Measurements from ENCODE around the gene ELL.
A peak's percentile ranks its signal among the peaks of the same experiment; 100 is the strongest.

ELL gene

GRCh38 chr19:18445262-18445948 is 76.5 kb downstream of the ELL start:
- no peak for DNase-seq (ENCODE audit: low read depth)

- DNase-seq (ENCODE audit: low read depth) = no peak
Measured at GRCh38 chr19:18444513-18444912, 77.4 kb downstream of the ELL start.

GRCh38 chr19:18443831-18444230 is 78.0 kb downstream of the ELL start:
- no peak for DNase-seq (ENCODE audit: low read depth)

- DNase-seq (ENCODE audit: low read depth) = no peak
Measured at GRCh38 chr19:18443406-18443805, 78.5 kb downstream of the ELL start.

GRCh38 chr19:18442941-18443340 is 78.9 kb downstream of the ELL start:
- no peak for DNase-seq (ENCODE audit: low read depth)

- no peak for DNase-seq (ENCODE audit: low read depth)
Measured at GRCh38 chr19:18441804-18442788, 79.8 kb downstream of the ELL start.

- no peak for DNase-seq (ENCODE audit: low read depth)
Measured at GRCh38 chr19:18440936-18441803, 80.7 kb downstream of the ELL start.

- no peak for DNase-seq (ENCODE audit: low read depth)
Measured at GRCh38 chr19:18440415-18440877, 81.4 kb downstream of the ELL start.

GRCh38 chr19:18439910-18440237 is 82.0 kb downstream of the ELL start:
- no peak for DNase-seq (ENCODE audit: low read depth)

GRCh38 chr19:18439025-18439909 is 82.6 kb downstream of the ELL start:
- no peak for DNase-seq (ENCODE audit: low read depth)

GRCh38 chr19:18438331-18439024 is 83.4 kb downstream of the ELL start:
- no peak for DNase-seq (ENCODE audit: low read depth)

GRCh38 chr19:18437491-18438330 is 84.2 kb downstream of the ELL start, which contains the start of gene ISYNA1:
Gene ISYNA1, minus strand, starts transcription at chr19:18438133. Its CDS starts 154 bp downstream, at chr19:18437979.
- DNase-seq (ENCODE audit: low read depth) = peak; percentile 47

GRCh38 chr19:18436671-18437490 is 85.0 kb downstream of the ELL start:
- peak; percentile 73 for DNase-seq (ENCODE audit: low read depth)

GRCh38 chr19:18435842-18436670 is 85.8 kb downstream of the ELL start:
- DNase-seq (ENCODE audit: low read depth) = no peak

- no peak for DNase-seq (ENCODE audit: low read depth)
Measured at GRCh38 chr19:18435178-18435841, 86.6 kb downstream of the ELL start.

GRCh38 chr19:18434411-18435175 is 87.3 kb downstream of the ELL start:
- DNase-seq (ENCODE audit: low read depth) = no peak

All from activated T-cell treated with anti-CD3 and anti-CD28 coated beads for 48 hours (primary cell).